Endothelial cell of hepatic sinusoid (primary cell): ENCODE results near the gene SELENON.
"Not testable (repeated sequence)": the region's sequence is repeated elsewhere in the genome, so short reads cannot be mapped to it uniquely, and the experiment has no call there.

ENCODE experiments used
- in situ Hi-C: cut with HindIII; loops from 2 replicates; pipeline ENCODE4 v1.10.0; 2017; ENCODE audit warnings: low sequenced_read_pairs

The SELENON gene

DNA sequence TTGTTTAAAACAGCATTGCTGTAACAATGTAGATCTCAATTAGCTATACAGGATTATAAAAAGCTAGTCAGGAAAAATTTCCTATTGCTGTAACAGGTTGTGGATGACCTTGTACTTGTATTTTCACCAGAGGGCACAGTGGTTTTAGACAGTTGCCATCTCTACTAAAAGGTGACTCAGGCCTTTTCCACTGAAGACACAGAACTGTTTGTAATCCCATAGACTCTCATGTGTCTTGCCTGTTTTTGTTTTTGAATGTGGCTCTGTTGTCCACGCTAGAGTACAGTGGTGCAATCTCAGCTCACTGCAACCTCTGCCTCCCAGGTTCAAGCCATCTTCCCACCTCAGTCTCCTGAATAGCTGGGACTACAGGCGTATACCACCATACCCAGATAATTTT lies 25.6 kb downstream of the SELENON start:
- in situ Hi-C loops, result no loop called here

DNA sequence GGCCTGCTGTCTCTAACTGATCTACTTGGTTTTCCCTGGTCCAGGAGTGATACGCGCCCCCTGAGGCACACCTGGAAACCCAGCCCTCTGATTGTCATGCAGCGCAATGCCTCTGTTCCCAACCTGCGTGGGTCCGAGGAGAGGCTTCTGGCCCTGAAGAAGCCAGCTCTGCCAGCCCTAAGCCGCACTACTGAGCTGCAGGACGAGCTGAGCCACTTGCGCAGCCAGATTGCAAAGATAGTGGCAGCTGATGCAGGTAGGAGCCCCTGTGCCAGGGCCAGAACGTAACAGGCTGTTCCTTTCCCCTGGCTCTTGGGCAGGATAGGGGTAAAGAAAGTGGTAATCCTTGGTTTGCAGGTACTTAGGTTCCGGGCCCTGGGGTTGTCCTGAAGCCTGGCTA lies 26.6 kb downstream of the SELENON start:
- in situ Hi-C loops, result no loop called here

- in situ Hi-C loops, result no loop called here
Observed at GRCh38 chr1:25828491-25828890, 28.5 kb downstream of the SELENON start.

GRCh38 chr1:25829046-25829445 lies 29.1 kb downstream of the SELENON start:
- in situ Hi-C loops, result no loop called here

GRCh38 chr1:25831569-25832196 lies 31.7 kb downstream of the SELENON start:
- in situ Hi-C loops, result no loop called here

- in situ Hi-C loops, result no loop called here
Observed at GRCh38 chr1:25832336-25833037, 32.5 kb downstream of the SELENON start.

DNA sequence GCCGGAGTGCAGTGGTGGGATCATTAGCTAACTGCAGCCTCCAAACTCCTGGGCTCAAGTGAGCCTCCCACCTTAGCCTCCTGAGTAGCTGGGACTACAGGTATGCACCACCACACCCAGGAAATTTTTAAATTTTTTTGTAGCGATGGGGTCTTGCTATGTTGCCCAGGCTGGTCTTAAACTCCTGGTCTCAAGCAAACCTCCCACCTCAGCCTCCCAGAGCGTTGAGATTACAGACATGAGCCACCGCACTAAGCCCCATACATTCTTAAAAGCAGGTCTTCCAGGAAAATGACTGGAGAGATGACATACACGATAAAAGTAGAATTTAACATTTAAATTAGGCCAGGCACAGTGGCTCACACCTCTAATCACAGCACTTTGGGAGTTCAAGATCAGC lies 33.2 kb downstream of the SELENON start:
- in situ Hi-C loops, result no loop called here

DNA sequence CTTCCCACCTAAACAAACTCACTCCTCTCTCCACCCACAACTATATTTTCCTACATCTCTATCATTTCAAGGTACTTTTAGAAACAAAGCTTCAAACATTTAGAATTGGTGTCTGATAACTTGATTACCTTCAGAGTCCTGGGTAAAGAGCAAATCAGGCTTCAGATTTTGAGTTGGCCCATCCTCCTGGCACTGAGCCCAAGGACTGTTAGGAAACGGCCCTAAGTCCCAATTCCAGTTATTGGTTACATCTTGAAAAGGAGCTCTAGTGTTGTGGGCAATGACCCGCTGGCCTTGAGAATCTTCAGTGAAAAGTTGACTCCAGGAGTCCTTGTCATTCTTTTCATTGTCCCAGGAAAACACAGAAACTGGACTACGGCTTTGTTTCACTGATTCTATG lies 34.9 kb downstream of the SELENON start:
- in situ Hi-C loops, result no loop called here

DNA sequence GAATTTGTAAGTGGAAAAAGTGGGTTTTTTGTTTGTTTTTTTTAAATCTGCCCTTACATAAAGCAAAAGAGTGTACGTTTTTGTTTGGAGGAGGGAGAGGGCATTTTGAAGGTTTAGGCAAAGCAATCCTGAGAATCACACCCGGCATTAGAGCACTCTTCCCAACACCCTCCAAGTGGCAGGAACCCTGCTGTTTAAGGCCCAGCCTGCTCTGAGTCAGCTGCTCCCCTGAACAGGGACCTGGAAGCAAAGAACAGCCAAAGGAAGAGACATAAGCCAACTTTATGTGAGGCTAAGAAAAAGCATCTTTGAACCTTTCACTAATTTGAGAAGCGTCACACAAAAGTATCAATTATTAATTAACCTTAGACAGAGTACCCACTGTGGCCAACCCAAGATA lies 36.7 kb downstream of the SELENON start:
- in situ Hi-C loops, result no loop called here

DNA sequence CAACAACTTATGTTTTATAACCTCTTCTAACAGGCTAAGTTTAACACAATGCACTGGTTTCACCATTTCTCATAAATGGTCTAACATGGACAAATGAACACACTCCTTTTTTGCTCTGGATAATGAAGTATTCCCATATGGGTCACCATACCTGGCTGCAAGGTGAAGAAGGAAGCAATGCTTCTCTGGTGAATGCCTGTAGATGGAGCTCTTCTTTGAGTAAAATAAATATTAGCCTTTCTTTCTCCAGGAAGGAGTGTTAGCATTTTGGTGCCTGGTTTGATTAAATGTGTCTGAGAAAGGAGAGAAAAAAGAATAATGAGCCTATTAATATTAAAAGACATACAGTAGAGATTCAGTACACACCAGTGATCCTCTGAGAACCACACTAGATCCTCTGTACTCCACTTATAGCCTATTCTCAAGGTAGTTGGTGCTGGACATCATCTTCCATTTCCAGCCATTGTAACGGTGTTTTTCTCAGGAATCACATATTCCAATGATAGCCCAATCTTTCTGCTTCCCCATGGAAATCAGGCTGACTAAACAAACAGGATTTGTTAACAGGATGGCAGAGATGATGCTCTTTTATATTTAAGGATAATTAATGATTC lies 37.4 kb downstream of the SELENON start:
- in situ Hi-C loops, result no loop called here

DNA sequence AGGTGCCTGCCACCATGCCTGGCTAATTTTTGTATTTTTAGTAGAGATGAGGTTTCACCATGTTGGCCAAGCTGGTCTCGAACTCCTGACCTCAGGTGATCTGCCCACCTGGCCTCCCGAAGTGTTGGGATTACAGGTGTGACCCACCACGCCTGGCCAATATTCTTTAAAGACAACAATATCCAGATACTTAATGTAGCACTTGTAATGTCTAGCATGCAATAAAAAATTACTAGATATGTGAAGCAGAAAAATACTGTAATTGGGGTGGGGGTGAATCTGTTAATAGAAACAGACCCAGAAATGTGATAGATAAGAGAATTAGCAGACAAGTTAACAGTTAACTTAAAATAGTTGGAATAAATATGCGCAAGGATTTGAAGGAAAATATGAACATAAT lies 39.8 kb downstream of the SELENON start:
- in situ Hi-C loops, result not testable (repeated sequence)

GRCh38 chr1:25843483-25843882 lies 43.5 kb downstream of the SELENON start:
- in situ Hi-C loops, result no loop called here

DNA sequence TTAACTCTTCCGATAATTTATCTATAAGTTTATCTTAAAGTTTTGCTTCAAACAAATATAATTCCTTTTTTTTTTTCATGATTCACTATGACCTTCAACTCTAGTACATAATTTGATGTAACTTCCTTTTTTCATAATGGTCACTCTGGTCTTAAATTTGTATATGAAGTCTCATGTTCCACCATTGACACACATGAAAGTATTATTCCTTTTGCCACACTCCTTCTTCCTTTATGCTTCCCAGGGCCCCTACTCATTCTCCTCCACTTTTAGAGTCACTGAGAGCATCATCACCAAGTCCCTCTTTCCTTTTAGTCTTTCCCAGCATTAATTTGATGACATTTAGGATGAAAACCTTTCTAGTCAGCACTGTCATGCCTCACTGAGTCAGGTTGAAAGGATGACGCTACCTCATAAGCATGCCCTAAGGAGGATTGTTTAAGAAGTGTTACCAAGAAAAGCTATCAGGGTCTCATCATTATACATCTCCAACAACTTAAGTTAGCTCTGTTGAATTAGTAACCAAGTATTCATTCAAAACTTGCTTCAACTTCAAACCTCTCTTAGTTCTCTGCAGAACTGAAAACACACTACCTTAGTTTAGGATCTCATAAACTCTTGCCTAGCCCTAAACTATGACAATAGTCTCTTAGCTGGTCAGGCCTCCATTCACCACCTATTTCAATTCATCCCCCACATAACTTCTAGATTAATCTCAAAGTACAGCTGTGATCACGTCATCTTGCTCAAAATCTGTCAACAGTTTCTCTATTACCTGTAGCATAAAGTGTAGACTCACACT lies 44.7 kb downstream of the SELENON start:
- in situ Hi-C loops, result no loop called here

GRCh38 chr1:25845664-25846063 lies 45.7 kb downstream of the SELENON start:
- in situ Hi-C loops, result no loop called here

DNA sequence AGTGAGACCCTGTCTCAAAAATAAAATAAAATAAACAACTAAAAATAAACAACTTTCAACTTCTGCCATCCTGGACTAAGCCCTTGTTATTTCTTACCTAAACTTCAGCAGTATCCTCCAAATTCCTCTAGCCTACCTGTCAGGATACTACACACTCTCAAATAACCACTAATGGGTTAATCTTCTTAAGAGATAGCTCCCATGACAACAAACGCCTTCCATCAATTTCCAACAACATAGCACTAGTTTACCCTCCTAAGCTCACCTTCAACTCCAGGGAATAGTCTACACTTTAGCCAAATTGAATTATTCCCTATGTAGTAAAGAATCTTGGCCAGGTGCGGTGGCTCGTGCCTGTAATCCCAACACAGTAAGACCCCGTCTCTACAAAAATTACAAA lies 47.9 kb downstream of the SELENON start:
- in situ Hi-C loops, result no loop called here

- in situ Hi-C loops, result no loop called here
Observed at GRCh38 chr1:25848531-25848930, 48.5 kb downstream of the SELENON start.

- in situ Hi-C loops, result loop anchor here (5.0 kb wide), 1 partner anchor 43 kb away; no protein-coding TSS in a partner anchor
Observed at GRCh38 chr1:25854554-25854953, 54.6 kb downstream of the SELENON start.

DNA sequence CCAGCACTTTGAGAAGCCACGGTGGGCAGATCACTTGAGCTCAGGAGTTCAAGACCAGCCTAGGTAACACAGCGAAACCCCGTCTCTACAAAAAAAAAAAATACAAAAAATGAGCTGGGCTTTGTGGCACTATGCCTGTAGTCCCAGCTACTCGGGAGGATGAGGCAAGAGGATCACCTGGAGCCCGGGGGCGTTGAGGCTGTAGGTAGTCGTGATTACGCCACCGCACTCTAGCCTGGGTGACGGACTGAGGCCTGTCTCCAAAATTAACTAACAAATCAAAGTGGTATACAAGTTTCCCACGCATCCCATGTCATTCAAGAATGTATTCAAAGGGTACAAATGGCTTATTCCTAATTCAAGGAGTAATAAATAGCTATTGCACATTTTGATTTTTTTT lies 56.9 kb downstream of the SELENON start:
- in situ Hi-C loops, result no loop called here

GRCh38 chr1:25858494-25858893 lies 58.5 kb downstream of the SELENON start:
- in situ Hi-C loops, result no loop called here

DNA sequence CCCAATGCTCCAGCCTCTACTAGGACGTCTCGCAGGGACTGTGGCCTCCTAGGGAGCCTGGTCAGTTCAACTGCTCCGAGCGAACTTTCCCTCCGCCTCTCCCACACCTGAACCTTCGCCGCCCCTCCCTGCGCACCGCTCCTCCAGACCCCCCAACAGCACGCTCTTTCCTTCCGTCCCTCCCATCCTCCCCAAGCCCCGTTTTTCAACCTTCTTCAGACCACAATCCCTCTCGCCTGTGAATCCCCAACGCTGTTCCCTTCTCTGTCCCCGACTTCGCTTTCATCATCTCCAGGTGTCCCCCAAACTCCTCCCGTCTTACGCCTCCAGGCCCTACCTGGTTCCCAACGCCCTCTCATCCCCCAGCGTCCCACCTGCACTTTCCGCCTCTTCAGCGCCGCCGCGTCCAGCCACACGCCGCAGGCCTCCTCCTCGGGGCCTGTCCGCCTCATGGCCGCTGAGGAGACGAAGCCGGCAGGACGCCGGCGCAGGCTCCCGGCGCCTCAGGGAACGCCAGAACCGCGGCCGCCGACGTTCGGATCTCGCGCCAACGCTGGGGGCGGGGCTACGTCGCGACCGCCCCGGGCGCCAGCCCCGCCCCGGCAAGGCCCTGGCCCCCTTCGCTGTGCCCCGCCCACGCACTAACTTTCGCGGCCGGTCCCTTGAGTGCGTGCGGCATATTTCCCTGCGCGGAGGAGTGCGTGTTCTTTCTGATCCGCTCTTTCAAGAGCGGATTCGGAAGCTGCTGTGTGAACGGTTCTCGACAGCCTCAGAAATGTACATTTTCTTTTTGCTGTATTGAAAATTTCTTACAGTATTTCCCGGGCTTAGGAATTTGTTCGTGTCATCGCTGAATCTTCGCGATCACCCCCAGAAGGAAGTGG lies 59.2 kb downstream of the SELENON start, which contains the start of gene AUNIP:
Gene AUNIP (minus strand): TSS at position 552 of the 884 bp plus-strand sequence. CDS start 100 bp downstream, at position 452.
- in situ Hi-C loops, result no loop called here
